Measurements from ENCODE around the gene CLCN1.
"Not testable (repeated sequence)": the region's sequence is repeated elsewhere in the genome, so short reads cannot be mapped to it uniquely, and the experiment has no call there.

The CLCN1 gene

GRCh38 chr7:143382126-143382790 is 66.3 kb downstream of the CLCN1 start:
- no peak for DNase-seq (ENCODE audit: low read depth, low spot score)
- H3K27ac ChIP-seq = peak overlapping the region; percentile 97

- DNase-seq (ENCODE audit: low read depth, low spot score) = no peak
- H3K27ac ChIP-seq = peak overlapping the region; percentile 97
Observed at GRCh38 chr7:143382791-143383641, 67.1 kb downstream of the CLCN1 start.

- DNase-seq (ENCODE audit: low read depth, low spot score) = no peak
- peak overlapping the region; percentile 97 for H3K27ac ChIP-seq
Observed at GRCh38 chr7:143383642-143383957, 67.7 kb downstream of the CLCN1 start.

- no peak for DNase-seq (ENCODE audit: low read depth, low spot score)
- H3K27ac ChIP-seq = peak overlapping the region; percentile 97
Observed at GRCh38 chr7:143384148-143384547, 68.2 kb downstream of the CLCN1 start.

- no peak for DNase-seq (ENCODE audit: low read depth, low spot score)
- H3K27ac ChIP-seq = no peak overlapping the region
Observed at GRCh38 chr7:143384661-143385631, 69.0 kb downstream of the CLCN1 start.

GRCh38 chr7:143385891-143386781 is 70.2 kb downstream of the CLCN1 start:
- no peak overlapping the region for H3K27ac ChIP-seq
- no peak for DNase-seq (ENCODE audit: low read depth, low spot score)

- H3K27ac ChIP-seq = no peak overlapping the region
Observed at GRCh38 chr7:143387156-143387975, 71.5 kb downstream of the CLCN1 start.

GRCh38 chr7:143388051-143388450 is 72.1 kb downstream of the CLCN1 start:
- no peak overlapping the region for H3K27ac ChIP-seq
- DNase-seq (ENCODE audit: low read depth, low spot score) = no peak

More at GRCh38 chr7:143387156-143387975, 71.5 kb downstream of the CLCN1 start:
- no peak for DNase-seq (ENCODE audit: low read depth, low spot score)

GRCh38 chr7:143388491-143389101 is 72.7 kb downstream of the CLCN1 start:
- H3K27ac ChIP-seq = peak overlapping the region; percentile 38
- no peak for DNase-seq (ENCODE audit: low read depth, low spot score)

- peak overlapping the region; percentile 38 for H3K27ac ChIP-seq
- DNase-seq (ENCODE audit: low read depth, low spot score) = no peak
Observed at GRCh38 chr7:143389316-143390103, 73.6 kb downstream of the CLCN1 start.

- peak overlapping the region; percentile 38 for H3K27ac ChIP-seq
- DNase-seq (ENCODE audit: low read depth, low spot score) = no peak
Observed at GRCh38 chr7:143390104-143390772, 74.3 kb downstream of the CLCN1 start.

GRCh38 chr7:143390773-143391317 is 74.9 kb downstream of the CLCN1 start:
- peak overlapping the region; percentile 38 for H3K27ac ChIP-seq
- no peak for DNase-seq (ENCODE audit: low read depth, low spot score)

GRCh38 chr7:143391462-143392404 is 75.8 kb downstream of the CLCN1 start:
- no peak for DNase-seq (ENCODE audit: low read depth, low spot score)
- peak overlapping the region; percentile 53 for H3K27ac ChIP-seq

- peak overlapping the region; percentile 53 for H3K27ac ChIP-seq
- DNase-seq (ENCODE audit: low read depth, low spot score) = not testable (repeated sequence)
Observed at GRCh38 chr7:143392427-143392826, 76.5 kb downstream of the CLCN1 start.

GRCh38 chr7:143392875-143393266 is 77.0 kb downstream of the CLCN1 start:
- no peak for DNase-seq (ENCODE audit: low read depth, low spot score)
- no peak overlapping the region for H3K27ac ChIP-seq
